ENCODE measurements around the gene RIMBP2. TPM values are rescaled to one million over a fixed set of nuclear protein-coding genes. Genes with fewer than 3 reads are reported as not detected.

The RIMBP2 gene
- total RNA-seq, 2 experiments from 2014 or later, result not detected

- no peaks in the 10 kb centered on the region for H3K27me3 ChIP-seq (ENCODE audit: control insufficient read depth in 1 of 2, insufficient read depth in 2 of 2, low read length in 2 of 2)
- peaks cover 0 to 4% of the 10 kb centered on the region in 2 experiments for H3K9me3 ChIP-seq (ENCODE audit: control insufficient read depth in 1 of 2, insufficient read depth in 1 of 2, low read length in 2 of 2)
- no peaks in the 10 kb centered on the region for H3K4me1 ChIP-seq (ENCODE audit: insufficient read depth, low read length)
- intact Hi-C loops (cut with DNase I, micrococcal nuclease), result no loop called here
- no peak overlapping the region for H3K27ac ChIP-seq (ENCODE audit: low read depth in 1 of 2, low read length in 2 of 2)
- CTCF ChIA-PET, result no interaction called here
- no peak for TF ChIP-seq CTCF (IDR thresholded peaks at IDR 0.05)
- no peak overlapping the region for H3K4me3 Mint-ChIP-seq
- H3K36me3 Mint-ChIP-seq (ENCODE audit: low read depth), result no peaks in the 10 kb centered on the region
- H3K4me1 Mint-ChIP-seq (ENCODE audit: low read depth), result no peaks in the 10 kb centered on the region
- ATAC-seq (ENCODE audit: poor library complexity) (no peak), DNase-seq (no peak)
- H3K4me3 ChIP-seq (ENCODE audit: low read length), result no peak overlapping the region
- H3K27ac Mint-ChIP-seq, result no peak overlapping the region
- POLR2A ChIA-PET, result no interaction called here
- peaks cover 5% of the 10 kb centered on the region for H3K27me3 Mint-ChIP-seq
- H3K9me3 Mint-ChIP-seq, result no peaks in the 10 kb centered on the region
- H3K36me3 ChIP-seq (ENCODE audit: insufficient read depth, low read length), result no peaks in the 10 kb centered on the region
Observed at GRCh38 chr12:130622803-130623202, 93.3 kb downstream of the RIMBP2 start.

DNA sequence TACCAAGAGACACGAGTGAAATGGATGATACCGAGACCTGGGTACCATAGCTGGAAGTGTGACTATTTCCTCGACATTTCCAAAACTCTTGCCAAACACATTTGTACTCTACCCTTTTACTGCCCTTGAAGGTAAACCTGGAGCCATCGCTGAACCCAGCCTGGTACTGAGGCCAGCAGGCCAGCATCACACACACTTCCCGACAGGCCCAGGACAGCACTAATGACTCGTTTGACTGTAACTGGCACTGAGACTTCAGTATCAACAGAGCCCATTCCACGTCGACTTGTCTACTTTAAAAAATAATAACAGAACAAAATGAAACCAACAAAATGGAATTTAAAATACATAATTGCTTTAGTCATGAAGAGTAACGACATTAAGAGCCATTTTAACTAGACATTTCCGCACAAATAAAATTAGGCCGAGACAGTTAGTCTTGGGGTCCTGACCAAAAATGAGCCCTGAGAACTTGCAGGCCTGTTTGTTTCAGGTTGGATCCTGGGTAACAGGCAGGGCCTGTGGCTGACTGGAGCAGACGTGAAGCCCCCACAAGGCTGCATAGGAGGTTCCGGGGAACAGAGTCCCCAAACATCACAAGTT lies 94.3 kb downstream of the RIMBP2 start:
- no peak overlapping the region for H3K4me3 Mint-ChIP-seq
- H3K9me3 Mint-ChIP-seq, result no peaks in the 10 kb centered on the region
- H3K27ac Mint-ChIP-seq, result no peak overlapping the region
- Histone ChIP-seq H3K9me3 (ENCODE audit: control insufficient read depth in 1 of 2, insufficient read depth in 1 of 2, low read length in 2 of 2) (peaks cover 0 to 4% of the 10 kb centered on the region in 2 experiments), H3K4me1 (ENCODE audit: insufficient read depth, low read length) (no peaks in the 10 kb centered on the region), H3K4me3 (ENCODE audit: low read length) (no peak overlapping the region), H3K27me3 (ENCODE audit: control insufficient read depth in 1 of 2, insufficient read depth in 2 of 2, low read length in 2 of 2) (no peaks in the 10 kb centered on the region), H3K36me3 (ENCODE audit: insufficient read depth, low read length) (no peaks in the 10 kb centered on the region), H3K27ac (ENCODE audit: low read depth in 1 of 2, low read length in 2 of 2) (no peak overlapping the region)
- POLR2A ChIA-PET, result no interaction called here
- H3K36me3 Mint-ChIP-seq (ENCODE audit: low read depth), result no peaks in the 10 kb centered on the region
- ATAC-seq (ENCODE audit: poor library complexity) (no peak), DNase-seq (no peak)
- intact Hi-C loops (cut with DNase I, micrococcal nuclease), result no loop called here
- H3K27me3 Mint-ChIP-seq, result peaks cover 5% of the 10 kb centered on the region
- CTCF ChIA-PET, result no interaction called here
- no peaks in the 10 kb centered on the region for H3K4me1 Mint-ChIP-seq (ENCODE audit: low read depth)
- TF ChIP-seq CTCF (IDR thresholded peaks at IDR 0.05), result no peak

- no peak for TF ChIP-seq CTCF (IDR thresholded peaks at IDR 0.05)
- DNase-seq (no peak), ATAC-seq (ENCODE audit: poor library complexity) (no peak)
- H3K27ac ChIP-seq (ENCODE audit: low read depth in 1 of 2, low read length in 2 of 2), result no peak overlapping the region
- Mint-ChIP-seq H3K27ac (no peak overlapping the region), H3K4me3 (no peak overlapping the region), H3K9me3 (no peaks in the 10 kb centered on the region), H3K27me3 (peaks cover 5% of the 10 kb centered on the region), H3K36me3 (ENCODE audit: low read depth) (no peaks in the 10 kb centered on the region), H3K4me1 (ENCODE audit: low read depth) (no peaks in the 10 kb centered on the region)
- H3K4me1 ChIP-seq (ENCODE audit: insufficient read depth, low read length), result no peaks in the 10 kb centered on the region
- CTCF ChIA-PET, result no interaction called here
- intact Hi-C loops (cut with DNase I, micrococcal nuclease), result no loop called here
- peaks cover 0 to 4% of the 10 kb centered on the region in 2 experiments for H3K9me3 ChIP-seq (ENCODE audit: control insufficient read depth in 1 of 2, insufficient read depth in 1 of 2, low read length in 2 of 2)
- H3K27me3 ChIP-seq (ENCODE audit: control insufficient read depth in 1 of 2, insufficient read depth in 2 of 2, low read length in 2 of 2), result peaks cover 0 to 3% of the 10 kb centered on the region in 2 experiments
- no peak overlapping the region for H3K4me3 ChIP-seq (ENCODE audit: low read length)
- H3K36me3 ChIP-seq (ENCODE audit: insufficient read depth, low read length), result no peaks in the 10 kb centered on the region
- POLR2A ChIA-PET, result no interaction called here
Observed at GRCh38 chr12:130620756-130621155, 95.3 kb downstream of the RIMBP2 start.
